Measurements from ENCODE around the gene RWDD3. TPM values are rescaled to one million over a fixed set of nuclear protein-coding genes. Genes with fewer than 3 reads are reported as not detected.

The RWDD3 gene
- total RNA-seq, 2 experiments from 2014 or later: 10.5 to 14.3 TPM

DNA sequence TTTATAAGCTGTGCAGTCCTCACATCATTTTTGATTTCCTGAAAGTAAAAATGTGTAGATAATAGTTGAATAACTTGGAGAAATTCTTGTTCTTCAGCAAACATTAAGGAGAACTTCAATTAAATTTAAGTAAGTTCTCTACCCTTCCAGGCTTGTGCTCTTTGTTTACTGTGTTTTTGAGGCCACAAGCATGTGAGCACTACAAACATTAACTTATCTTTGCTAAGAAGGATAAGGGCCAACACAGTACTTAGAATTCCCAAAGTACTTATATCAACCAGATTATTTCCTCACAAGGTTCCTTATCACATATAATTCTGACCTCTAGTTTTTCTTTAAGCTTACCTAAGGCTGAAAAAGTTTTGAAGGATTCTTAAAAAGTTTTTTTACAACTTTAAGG is 24.7 kb upstream of the RWDD3 start:
- DNase-seq (no peak), ATAC-seq (no peak)
- intact Hi-C loops (cut with DNase I, micrococcal nuclease): no loop called here
- H3K27me3 Mint-ChIP-seq: peaks cover 13% of the 10 kb centered on the region
- ChIA-PET CTCF (no interaction called here), POLR2A (no interaction called here)
- H3K9me3 Mint-ChIP-seq (ENCODE audit: low read depth): peaks cover 4% of the 10 kb centered on the region
- H3K36me3 Mint-ChIP-seq (ENCODE audit: low read depth): no peaks in the 10 kb centered on the region
- H3K4me3 Mint-ChIP-seq: no peak overlapping the region
- no peak overlapping the region for H3K27ac Mint-ChIP-seq
- H3K4me1 Mint-ChIP-seq: no peaks in the 10 kb centered on the region

GRCh38 chr1:95216292-95216990 is 17.6 kb upstream of the RWDD3 start:
- CTCF ChIA-PET: no interaction called here
- DNase-seq: no peak
- no peak overlapping the region for H3K27ac Mint-ChIP-seq
- H3K9me3 Mint-ChIP-seq (ENCODE audit: low read depth): peaks cover 1% of the 10 kb centered on the region
- no peak for ATAC-seq
- peaks cover 29% of the 10 kb centered on the region for H3K27me3 Mint-ChIP-seq
- POLR2A ChIA-PET: no interaction called here
- intact Hi-C loops (cut with DNase I, micrococcal nuclease): no loop called here
- no peak overlapping the region for H3K4me3 Mint-ChIP-seq
- peaks cover 3% of the 10 kb centered on the region for H3K4me1 Mint-ChIP-seq
- H3K36me3 Mint-ChIP-seq (ENCODE audit: low read depth): peaks cover 3% of the 10 kb centered on the region

GRCh38 chr1:95217371-95217770 is 16.6 kb upstream of the RWDD3 start:
- Mint-ChIP-seq H3K4me1 (peaks cover 3% of the 10 kb centered on the region), H3K36me3 (ENCODE audit: low read depth) (peaks cover 3% of the 10 kb centered on the region), H3K27me3 (peaks cover 29% of the 10 kb centered on the region), H3K27ac (no peak overlapping the region), H3K4me3 (no peak overlapping the region), H3K9me3 (ENCODE audit: low read depth) (no peaks in the 10 kb centered on the region)
- ATAC-seq: no peak
- DNase-seq: no peak
- ChIA-PET CTCF (no interaction called here), POLR2A (no interaction called here)
- intact Hi-C loops (cut with DNase I, micrococcal nuclease): no loop called here

GRCh38 chr1:95219407-95219806 is 14.6 kb upstream of the RWDD3 start:
- ChIA-PET POLR2A (no interaction called here), CTCF (interaction anchor here (0.7 kb wide), 1 partner anchor 97 kb away, joined by 3 read pairs; no protein-coding TSS in a partner anchor)
- no peaks in the 10 kb centered on the region for H3K9me3 Mint-ChIP-seq (ENCODE audit: low read depth)
- peaks cover 3% of the 10 kb centered on the region for H3K36me3 Mint-ChIP-seq (ENCODE audit: low read depth)
- DNase-seq (no peak), ATAC-seq (no peak)
- peaks cover 3% of the 10 kb centered on the region for H3K4me1 Mint-ChIP-seq
- H3K4me3 Mint-ChIP-seq: no peak overlapping the region
- H3K27ac Mint-ChIP-seq: no peak overlapping the region
- intact Hi-C loops (cut with DNase I, micrococcal nuclease): no loop called here
- H3K27me3 Mint-ChIP-seq: peaks cover 25% of the 10 kb centered on the region

- ChIA-PET POLR2A (no interaction called here), CTCF (interaction anchor here (1.4 kb wide), 1 partner anchor 137 kb away, joined by 3 read pairs; no protein-coding TSS in a partner anchor)
- H3K4me3 Mint-ChIP-seq: no peak overlapping the region
- peaks cover 19% of the 10 kb centered on the region for H3K27me3 Mint-ChIP-seq
- H3K4me1 Mint-ChIP-seq: peaks cover 3% of the 10 kb centered on the region
- no peak for ATAC-seq
- no peaks in the 10 kb centered on the region for H3K9me3 Mint-ChIP-seq (ENCODE audit: low read depth)
- peaks cover 3% of the 10 kb centered on the region for H3K36me3 Mint-ChIP-seq (ENCODE audit: low read depth)
- no peak for DNase-seq
- intact Hi-C loops (cut with DNase I, micrococcal nuclease): no loop called here
- H3K27ac Mint-ChIP-seq: no peak overlapping the region
Measured at GRCh38 chr1:95221306-95221705, 12.7 kb upstream of the RWDD3 start.

DNA sequence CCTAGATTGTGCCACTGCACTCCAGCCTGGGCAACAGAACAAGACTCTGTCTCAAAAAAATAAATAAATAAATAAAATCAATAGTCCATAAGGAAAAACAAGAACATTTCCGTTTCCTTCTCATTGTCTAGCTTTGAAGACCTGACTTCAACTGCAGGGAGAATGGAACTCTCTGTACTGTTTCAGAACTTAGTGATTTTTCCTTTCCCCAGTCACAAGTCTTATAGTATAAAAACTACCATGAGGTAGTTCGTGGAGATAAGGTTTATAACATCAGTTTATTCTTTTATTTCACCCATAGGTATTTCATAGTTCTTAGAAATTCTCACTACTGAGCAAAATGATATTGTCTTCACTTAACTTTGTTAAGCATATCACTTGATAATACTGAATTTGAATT is 11.4 kb upstream of the RWDD3 start:
- intact Hi-C loops (cut with DNase I, micrococcal nuclease): no loop called here
- Mint-ChIP-seq H3K27me3 (peaks cover 16% of the 10 kb centered on the region), H3K9me3 (ENCODE audit: low read depth) (no peaks in the 10 kb centered on the region), H3K27ac (no peak overlapping the region), H3K4me3 (no peak overlapping the region), H3K4me1 (no peaks in the 10 kb centered on the region), H3K36me3 (ENCODE audit: low read depth) (peaks cover 3% of the 10 kb centered on the region)
- ATAC-seq (no peak), DNase-seq (no peak)
- ChIA-PET POLR2A (no interaction called here), CTCF (interaction anchor here (2.0 kb wide), 1 partner anchor 11 kb away, joined by 7 read pairs; the partner anchor contains the start of gene RWDD3)

- POLR2A ChIA-PET: no interaction called here
Measured at GRCh38 chr1:95223110-95223509, 10.9 kb upstream of the RWDD3 start.

DNA sequence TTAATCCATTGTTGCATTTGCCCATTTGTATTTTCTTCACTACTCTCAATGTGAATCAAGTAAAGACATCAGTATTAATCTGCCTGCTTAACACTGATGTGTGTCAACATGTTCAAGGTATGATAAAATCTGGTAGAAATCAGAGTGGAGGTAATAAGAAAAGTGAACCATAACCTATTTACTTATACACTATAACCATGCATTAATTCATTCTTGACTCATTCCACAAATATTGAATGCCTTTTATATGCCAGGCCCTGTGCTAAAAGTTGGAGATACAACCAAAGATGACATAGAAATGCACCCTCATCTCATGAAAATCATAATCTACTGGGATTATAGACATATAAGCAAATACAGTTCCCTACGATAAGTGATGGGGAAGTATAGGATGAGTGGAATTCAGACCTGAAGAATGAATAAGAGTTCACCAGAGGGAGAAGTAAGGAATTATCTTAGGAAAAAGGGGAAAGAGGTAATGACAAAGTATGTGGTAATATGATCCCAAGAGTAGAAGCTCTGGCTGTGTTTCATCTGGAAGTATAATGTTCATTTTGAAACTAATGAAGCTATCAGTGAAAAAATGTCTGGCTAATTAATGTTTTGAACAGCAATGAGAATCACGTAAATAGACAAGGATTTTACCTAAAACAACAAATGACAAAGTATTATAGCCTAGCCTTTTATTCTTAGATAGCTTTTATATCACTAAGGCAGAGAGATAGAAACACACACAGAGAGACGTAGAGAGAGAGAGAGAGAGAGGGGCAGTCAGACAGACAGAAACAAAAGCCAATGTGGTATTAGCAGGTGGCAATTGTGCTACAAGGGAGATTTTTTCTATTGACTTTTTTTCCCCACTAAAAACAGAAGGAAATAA is 7.0 kb upstream of the RWDD3 start:
- ATAC-seq (no peak), DNase-seq (no peak)
- Mint-ChIP-seq H3K36me3 (ENCODE audit: low read depth) (no peaks in the 10 kb centered on the region), H3K27ac (no peak overlapping the region), H3K4me3 (no peak overlapping the region), H3K9me3 (ENCODE audit: low read depth) (no peaks in the 10 kb centered on the region), H3K4me1 (no peaks in the 10 kb centered on the region), H3K27me3 (peaks cover 12% of the 10 kb centered on the region)
- POLR2A ChIA-PET: no interaction called here
- CTCF ChIA-PET: interaction anchor here (0.6 kb wide), 1 partner anchor 55 kb away, joined by 3 read pairs; no protein-coding TSS in a partner anchor
- intact Hi-C loops (cut with DNase I, micrococcal nuclease): no loop called here

More at GRCh38 chr1:95223110-95223509, 10.9 kb upstream of the RWDD3 start:
- Mint-ChIP-seq H3K27ac (no peak overlapping the region), H3K36me3 (ENCODE audit: low read depth) (peaks cover 3% of the 10 kb centered on the region), H3K4me3 (no peak overlapping the region), H3K27me3 (peaks cover 16% of the 10 kb centered on the region), H3K9me3 (ENCODE audit: low read depth) (no peaks in the 10 kb centered on the region), H3K4me1 (no peaks in the 10 kb centered on the region)
- intact Hi-C loops (cut with DNase I, micrococcal nuclease): no loop called here
- CTCF ChIA-PET: interaction anchor here (2.0 kb wide), 1 partner anchor 11 kb away, joined by 7 read pairs; the partner anchor contains the start of gene RWDD3
- no peak for DNase-seq
- ATAC-seq: no peak

GRCh38 chr1:95229037-95229436 is 5.0 kb upstream of the RWDD3 start:
- ChIA-PET CTCF (no interaction called here), POLR2A (interaction anchor here (0.7 kb wide), 1 partner anchor 66 kb away, joined by 3 read pairs; no protein-coding TSS in a partner anchor)
- Mint-ChIP-seq H3K4me3 (no peak overlapping the region), H3K27me3 (peaks cover 12% of the 10 kb centered on the region), H3K9me3 (ENCODE audit: low read depth) (no peaks in the 10 kb centered on the region), H3K27ac (no peak overlapping the region), H3K36me3 (ENCODE audit: low read depth) (no peaks in the 10 kb centered on the region), H3K4me1 (peaks cover 8% of the 10 kb centered on the region)
- DNase-seq (no peak), ATAC-seq (no peak)
- intact Hi-C loops (cut with DNase I, micrococcal nuclease): no loop called here

GRCh38 chr1:95229706-95230105 is 4.3 kb upstream of the RWDD3 start:
- ChIA-PET POLR2A (no interaction called here), CTCF (no interaction called here)
- H3K9me3 Mint-ChIP-seq (ENCODE audit: low read depth): no peaks in the 10 kb centered on the region
- no peaks in the 10 kb centered on the region for H3K36me3 Mint-ChIP-seq (ENCODE audit: low read depth)
- intact Hi-C loops (cut with DNase I, micrococcal nuclease): loop anchor here (5.0 to 10.0 kb wide), 6 partner anchors 265 to 1382 kb away; partner anchors contain the start of genes ABCD3 (in 1 of the 2) and F3 (in 1 of the 2)
- ATAC-seq: no peak
- no peak overlapping the region for H3K4me3 Mint-ChIP-seq
- peaks cover 9% of the 10 kb centered on the region for H3K4me1 Mint-ChIP-seq
- no peak for DNase-seq
- H3K27ac Mint-ChIP-seq: no peak overlapping the region
- H3K27me3 Mint-ChIP-seq: peaks cover 12% of the 10 kb centered on the region

DNA sequence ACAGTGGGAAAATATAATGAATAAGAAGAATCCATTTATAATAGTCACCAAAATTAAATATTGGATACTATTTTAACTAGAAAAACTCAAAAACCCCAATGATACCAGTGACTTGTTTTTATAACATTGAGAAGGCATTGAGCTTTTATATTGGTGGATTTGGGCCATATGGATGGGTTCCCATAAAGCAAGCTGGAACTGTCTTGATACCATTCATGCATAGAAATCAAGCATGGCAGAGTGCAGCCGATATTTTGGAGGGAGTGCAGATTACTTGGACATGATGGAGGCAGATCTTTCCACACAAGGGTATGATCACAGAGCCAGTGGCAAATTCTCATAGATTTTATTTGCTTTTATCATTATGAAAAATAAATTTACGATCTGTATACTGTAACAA is 3.8 kb upstream of the RWDD3 start:
- peaks cover 10% of the 10 kb centered on the region for H3K4me1 Mint-ChIP-seq
- H3K36me3 Mint-ChIP-seq (ENCODE audit: low read depth): no peaks in the 10 kb centered on the region
- H3K9me3 Mint-ChIP-seq (ENCODE audit: low read depth): no peaks in the 10 kb centered on the region
- CTCF ChIA-PET: no interaction called here
- no peak overlapping the region for H3K27ac Mint-ChIP-seq
- POLR2A ChIA-PET: no interaction called here
- intact Hi-C loops (cut with DNase I, micrococcal nuclease): loop anchor here (5.0 to 10.0 kb wide), 6 partner anchors 265 to 1383 kb away; partner anchors contain the start of genes ABCD3 (in 1 of the 2) and F3 (in 1 of the 2)
- DNase-seq (no peak), ATAC-seq (no peak)
- no peak overlapping the region for H3K4me3 Mint-ChIP-seq
- H3K27me3 Mint-ChIP-seq: peaks cover 12% of the 10 kb centered on the region

All from activated CD4-positive, alpha-beta T cell treated with anti-CD3 and anti-CD28 coated beads for 36 hours (primary cell).